ENCODE measurements around the gene TNN. TPM values are rescaled to one million over a fixed set of nuclear protein-coding genes. Genes with fewer than 3 reads are reported as not detected.

Gene TNN
- total RNA-seq, 1 donor from 2014 or later = 0.18 TPM

GRCh38 chr1:175134500-175134899 lies 66.9 kb downstream of the TNN start:
- DNase-seq (no peak), ATAC-seq (no peak)
- Histone ChIP-seq H3K4me1 (peaks cover 16% of the 10 kb centered on the region), H3K4me3 (no peak overlapping the region), H3K9me3 (no peaks in the 10 kb centered on the region), H3K36me3 (no peaks in the 10 kb centered on the region), H3K27ac (no peak overlapping the region), H3K27me3 (ENCODE audit: low read depth) (no peaks in the 10 kb centered on the region)
- intact Hi-C loops (cut with DNase I) = no loop called here
- TF ChIP-seq CTCF (IDR thresholded peaks at IDR 0.05) = no peak

GRCh38 chr1:175136246-175136645 lies 68.6 kb downstream of the TNN start:
- ATAC-seq (no peak), DNase-seq (no peak)
- no peak overlapping the region for H3K27ac ChIP-seq
- no peaks in the 10 kb centered on the region for H3K9me3 ChIP-seq
- no peaks in the 10 kb centered on the region for H3K4me1 ChIP-seq
- H3K36me3 ChIP-seq = no peaks in the 10 kb centered on the region
- no peaks in the 10 kb centered on the region for H3K27me3 ChIP-seq (ENCODE audit: low read depth)
- no peak overlapping the region for H3K4me3 ChIP-seq
- intact Hi-C loops (cut with DNase I) = no loop called here
- no peak for TF ChIP-seq CTCF (IDR thresholded peaks at IDR 0.05)

- no peaks in the 10 kb centered on the region for H3K36me3 ChIP-seq
- intact Hi-C loops (cut with DNase I) = no loop called here
- H3K9me3 ChIP-seq = no peaks in the 10 kb centered on the region
- H3K27me3 ChIP-seq (ENCODE audit: low read depth) = no peaks in the 10 kb centered on the region
- no peak for DNase-seq
- no peaks in the 10 kb centered on the region for H3K4me1 ChIP-seq
- H3K27ac ChIP-seq = no peak overlapping the region
- no peak for ATAC-seq
- no peak for TF ChIP-seq CTCF (IDR thresholded peaks at IDR 0.05)
- no peak overlapping the region for H3K4me3 ChIP-seq
Measured at GRCh38 chr1:175137369-175137768, 69.7 kb downstream of the TNN start.

GRCh38 chr1:175138579-175138978 lies 70.9 kb downstream of the TNN start:
- DNase-seq = no peak
- no peak overlapping the region for H3K4me3 ChIP-seq
- no peak for TF ChIP-seq CTCF (IDR thresholded peaks at IDR 0.05)

GRCh38 chr1:175145899-175146528 lies 78.4 kb downstream of the TNN start:
- Histone ChIP-seq H3K27ac (no peak overlapping the region), H3K27me3 (ENCODE audit: low read depth) (no peaks in the 10 kb centered on the region), H3K4me1 (no peaks in the 10 kb centered on the region), H3K9me3 (no peaks in the 10 kb centered on the region), H3K36me3 (no peaks in the 10 kb centered on the region), H3K4me3 (no peak overlapping the region)
- TF ChIP-seq CTCF (IDR thresholded peaks at IDR 0.05) = no peak
- intact Hi-C loops (cut with DNase I) = no loop called here
- ATAC-seq (no peak), DNase-seq (no peak)

More at GRCh38 chr1:175138579-175138978, 70.9 kb downstream of the TNN start:
- Histone ChIP-seq H3K27ac (no peak overlapping the region), H3K36me3 (no peaks in the 10 kb centered on the region), H3K27me3 (ENCODE audit: low read depth) (no peaks in the 10 kb centered on the region), H3K4me1 (no peaks in the 10 kb centered on the region), H3K9me3 (no peaks in the 10 kb centered on the region)
- intact Hi-C loops (cut with DNase I) = no loop called here
- ATAC-seq = no peak

Data from lower lobe of right lung (tissue), 2 donors.